B cell (primary cell): ENCODE measurements around the gene BUB3. TPM values are rescaled to one million over a fixed set of nuclear protein-coding genes. Genes with fewer than 3 reads are reported as not detected.

Experiments used
- ATAC-seq: fragments of 200-7000 bp; cut with Tn5 transposase; one replicate; pipeline ENCODE4 v1.10.0; 2021; ENCODE audit warnings: low read depth, mild to moderate bottlenecking, moderate number of reproducible peaks, moderate library complexity
- CTCF ChIA-PET: fragments of 350-600 bp; sonication (Branson Sonifier 250); formaldehyde crosslinking; loops from one replicate; lab custom pipeline; 2021; ENCODE audit warnings: antibody characterized with exemption, inconsistent platforms; lab: Charles Lee
- POLR2A ChIA-PET: fragments of 350-600 bp; sonication (Branson Sonifier 250); formaldehyde crosslinking; loops from one replicate; lab custom pipeline; 2021; ENCODE audit warnings: antibody characterized with exemption; lab: Charles Lee
- DNase-seq: peaks from one replicate; pipeline ENCODE4 v3.0.0; 2013
- H2AFZ ChIP-seq: 2 replicates; pipeline ENCODE4 v1.6.1; 2012; ENCODE audit warnings: mild to moderate bottlenecking, low read depth, low read length; ENCODE audit not compliant: insufficient read depth, poor library complexity, severe bottlenecking
- H3K27ac ChIP-seq, 2 donors: 1 replicate in 1 of 2; 2 replicates in 1 of 2; pipeline ENCODE4 v1.5.1; 2012 to 2013; ENCODE audit warnings: low read length in 2 of 2, mild to moderate bottlenecking in 2 of 2, moderate library complexity in 1 of 2
- H3K27me3 ChIP-seq, 4 experiments: fragments of 200-600 bp in 1 of 4; sonication (generic) in 1 of 4; replicated peaks in 1 of 4; 1 replicate in 2 of 4; 2 replicates in 2 of 4; pipeline versions ENCODE4 v1.6.1 to v1.7.0; 2013 to 2016; ENCODE audit warnings: low read length in 3 of 4, mild to moderate bottlenecking in 2 of 4, mixed read lengths in 1 of 4, moderate library complexity in 1 of 4; ENCODE audit not compliant: insufficient read depth in 4 of 4, control insufficient read depth in 3 of 4; ENCODE audit errors: control extremely low read depth in 1 of 4
- H3K36me3 ChIP-seq, 2 experiments: replicated peaks in 1 of 2; 1 replicate in 1 of 2; 2 replicates in 1 of 2; pipeline versions ENCODE4 v1.6.1 to v1.7.1; 2013; ENCODE audit warnings: low read length in 1 of 2; ENCODE audit not compliant: insufficient read depth in 2 of 2, control insufficient read depth in 1 of 2; ENCODE audit errors: control extremely low read depth in 1 of 2, extremely low read depth in 1 of 2
- H3K4me1 ChIP-seq, 2 donors: fragments of 200-600 bp in 1 of 2; sonication (generic) in 1 of 2; 1 replicate in 1 of 2; 2 replicates in 1 of 2; pipeline versions ENCODE4 v1.5.1 to v1.6.1; 2013 to 2017; ENCODE audit warnings: low read length in 2 of 2; ENCODE audit not compliant: control insufficient read depth in 2 of 2, insufficient read depth in 2 of 2
- H3K4me2 ChIP-seq: replicated peaks from 2 replicates; pipeline ENCODE3; 2012; ENCODE audit warnings: mild to moderate bottlenecking, low read depth, low read length; ENCODE audit not compliant: poor library complexity, severe bottlenecking
- H3K4me3 ChIP-seq, 5 experiments: fragments of 200-600 bp in 1 of 5; sonication (generic) in 1 of 5; 1 replicate in 3 of 5; 2 replicates in 2 of 5; pipeline versions ENCODE4 v1.5.1 to v1.7.0; 2011 to 2016; ENCODE audit warnings: low read length in 4 of 5, mild to moderate bottlenecking in 4 of 5, low read depth in 2 of 5, control low read depth in 1 of 5, moderate library complexity in 1 of 5; ENCODE audit not compliant: insufficient read depth in 1 of 5; ENCODE audit errors: control extremely low read depth in 1 of 5, extremely low read depth in 1 of 5
- H3K79me2 ChIP-seq: fragments of 200-600 bp; sonication (generic); one replicate; pipeline ENCODE4 v1.6.0; 2016; ENCODE audit warnings: low read length; ENCODE audit not compliant: control insufficient read depth, insufficient read depth
- H3K9ac ChIP-seq: fragments of 200-600 bp; sonication (generic); 2 replicates; pipeline ENCODE4 v1.6.1; 2017; ENCODE audit warnings: mild to moderate bottlenecking, low read length, moderate library complexity
- H3K9me3 ChIP-seq, 3 donors: one replicate each; pipeline versions ENCODE4 v1.6.1 to v1.7.1; 2013; ENCODE audit warnings: low read length in 2 of 3; ENCODE audit not compliant: control insufficient read depth in 2 of 3, insufficient read depth in 1 of 3; ENCODE audit errors: control extremely low read depth in 1 of 3
- H4K20me1 ChIP-seq: 2 replicates; pipeline ENCODE4 v1.6.0; 2012; ENCODE audit warnings: mild to moderate bottlenecking, low read length; ENCODE audit not compliant: insufficient read depth, control insufficient read depth, poor library complexity, severe bottlenecking
- H3K27ac Mint-ChIP-seq: one replicate; pipeline ENCODE4 v1.8.0; 2021; ENCODE audit warnings: mixed read lengths
- H3K27me3 Mint-ChIP-seq: one replicate; pipeline ENCODE4 v1.8.0; 2021; ENCODE audit warnings: mixed read lengths
- H3K4me1 Mint-ChIP-seq: one replicate; pipeline ENCODE4 v1.8.0; 2021; ENCODE audit warnings: mixed read lengths
- H3K4me3 Mint-ChIP-seq: one replicate; pipeline ENCODE4 v1.8.0; 2021; ENCODE audit warnings: mixed read lengths
- H3K9me3 Mint-ChIP-seq: one replicate; pipeline ENCODE4 v1.8.0; 2022; ENCODE audit warnings: mixed read lengths; ENCODE audit not compliant: insufficient read depth
- EZH2 ChIP-seq: IDR thresholded peaks from 2 replicates; pipeline ENCODE4 v1.6.1; 2012; ENCODE audit warnings: borderline replicate concordance, low read depth, mild to moderate bottlenecking, moderate library complexity, low read length; ENCODE audit not compliant: insufficient read depth, poor library complexity, severe bottlenecking
- WGBS: methylation state at CpG from one replicate; pipeline ENCODE4 v1.1.5; 2013; ENCODE audit warnings: missing lambda C conversion rate; ENCODE audit not compliant: insufficient coverage; 5-methylcytosine and 5-hydroxymethylcytosine counted together
- intact Hi-C: fragments of 100-400 bp; cut with micrococcal nuclease; formaldehyde crosslinking; loops from one replicate; pipeline ENCODE4 v1.10.0; 2022
- polyA plus RNA-seq: library from polyadenylated mRNA; depleted of rRNA; stranded (reverse); fragments of >200 nt; gene quantifications from 2 replicates; pipeline ENCODE4 v1.2.3, GENCODE V29; 2012
- total RNA-seq, 2 donors: library from RNA; stranded (reverse); fragments of 120-200 nt in 1 of 2; gene quantifications; 1 replicate in 1 of 2; 2 replicates in 1 of 2; pipeline versions ENCODE4 v1.2.3 to v1.2.4, GENCODE V29; 2013 to 2022
- TF ChIP-seq, protein P1 (sequence below): fragments of 200-600 bp; IDR thresholded peaks from one replicate; pipeline ENCODE4 v1.8.0; 2022; ENCODE audit warnings: antibody characterized with exemption, mild to moderate bottlenecking

Gene BUB3
- total and polyA plus RNA-seq, 2 donors (not counting 1 experiment from before 2014, with no cell fraction given), result 112 to 113 TPM

- H3K4me1 Mint-ChIP-seq, result no peaks in the 10 kb centered on the region
- no CpG with 5 or more reads among the region's 1 CpG for WGBS
- ChIA-PET CTCF (no interaction called here), POLR2A (no interaction called here)
- H3K27me3 Mint-ChIP-seq, result no peaks in the 10 kb centered on the region
- no peak overlapping the region for H3K4me3 Mint-ChIP-seq
- H3K36me3 ChIP-seq, result no peaks in the 10 kb centered on the region
- peaks cover 14% of the 10 kb centered on the region for H3K9me3 Mint-ChIP-seq
- H3K4me1 ChIP-seq, result no peaks in the 10 kb centered on the region
- H3K27ac ChIP-seq, result no peak overlapping the region
- no peaks in the 10 kb centered on the region for H3K79me2 ChIP-seq
- no peak overlapping the region for H3K9ac ChIP-seq
- ATAC-seq, result no peak
- H2AFZ ChIP-seq, result no peak overlapping the region
- intact Hi-C loops, result no loop called here
- H4K20me1 ChIP-seq, result no peaks in the 10 kb centered on the region
- H3K27me3 ChIP-seq, result no peaks in the 10 kb centered on the region
- peaks cover 3 to 15% (median 10%) of the 10 kb centered on the region in 3 donors for H3K9me3 ChIP-seq
- no peak overlapping the region for H3K4me2 ChIP-seq
- TF ChIP-seq, protein P1, sequence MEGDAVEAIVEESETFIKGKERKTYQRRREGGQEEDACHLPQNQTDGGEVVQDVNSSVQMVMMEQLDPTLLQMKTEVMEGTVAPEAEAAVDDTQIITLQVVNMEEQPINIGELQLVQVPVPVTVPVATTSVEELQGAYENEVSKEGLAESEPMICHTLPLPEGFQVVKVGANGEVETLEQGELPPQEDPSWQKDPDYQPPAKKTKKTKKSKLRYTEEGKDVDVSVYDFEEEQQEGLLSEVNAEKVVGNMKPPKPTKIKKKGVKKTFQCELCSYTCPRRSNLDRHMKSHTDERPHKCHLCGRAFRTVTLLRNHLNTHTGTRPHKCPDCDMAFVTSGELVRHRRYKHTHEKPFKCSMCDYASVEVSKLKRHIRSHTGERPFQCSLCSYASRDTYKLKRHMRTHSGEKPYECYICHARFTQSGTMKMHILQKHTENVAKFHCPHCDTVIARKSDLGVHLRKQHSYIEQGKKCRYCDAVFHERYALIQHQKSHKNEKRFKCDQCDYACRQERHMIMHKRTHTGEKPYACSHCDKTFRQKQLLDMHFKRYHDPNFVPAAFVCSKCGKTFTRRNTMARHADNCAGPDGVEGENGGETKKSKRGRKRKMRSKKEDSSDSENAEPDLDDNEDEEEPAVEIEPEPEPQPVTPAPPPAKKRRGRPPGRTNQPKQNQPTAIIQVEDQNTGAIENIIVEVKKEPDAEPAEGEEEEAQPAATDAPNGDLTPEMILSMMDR, result no peak
- no peak for DNase-seq
- no peak overlapping the region for H3K4me3 ChIP-seq
- no peak overlapping the region for H3K27ac Mint-ChIP-seq
These were observed 57.9 kb downstream of the BUB3 start for GRCh38 chr10:123212063-123212462.

DNA sequence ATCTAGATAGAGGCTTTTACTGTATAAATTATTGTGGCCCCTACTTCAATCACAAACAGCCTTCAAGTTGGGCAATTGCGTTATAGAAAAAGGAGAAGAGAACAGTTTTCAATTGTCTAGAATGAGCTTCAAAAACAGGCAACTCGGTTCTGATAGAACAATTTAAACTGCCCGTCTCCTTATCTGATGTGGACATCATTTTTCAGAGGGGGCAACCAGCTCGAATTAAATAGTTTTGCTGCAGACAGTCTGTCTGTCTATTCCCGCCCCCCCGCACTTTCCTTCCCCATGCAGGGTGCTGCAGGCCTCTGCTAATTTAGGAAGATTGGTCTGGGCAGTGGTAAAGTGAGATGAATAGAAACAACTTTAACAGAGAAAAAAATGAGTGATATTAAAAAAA lies 58.4 kb downstream of the BUB3 start:
- H3K27me3 Mint-ChIP-seq, result no peaks in the 10 kb centered on the region
- Histone ChIP-seq H3K27ac (no peak overlapping the region), H3K27me3 (no peaks in the 10 kb centered on the region), H3K36me3 (no peaks in the 10 kb centered on the region), H3K4me3 (no peak overlapping the region), H4K20me1 (no peaks in the 10 kb centered on the region), H3K9me3 (peaks cover 3 to 15% (median 10%) of the 10 kb centered on the region in 3 donors), H2AFZ (no peak overlapping the region), H3K4me1 (no peaks in the 10 kb centered on the region), H3K9ac (no peak overlapping the region), H3K4me2 (no peak overlapping the region), H3K79me2 (no peaks in the 10 kb centered on the region)
- POLR2A ChIA-PET, result no interaction called here
- peaks cover 14% of the 10 kb centered on the region for H3K9me3 Mint-ChIP-seq
- TF ChIP-seq, protein P1, result no peak
- TF ChIP-seq EZH2, result no peak
- no peaks in the 10 kb centered on the region for H3K4me1 Mint-ChIP-seq
- no peak overlapping the region for H3K4me3 Mint-ChIP-seq
- DNase-seq, result no peak
- ATAC-seq, result no peak
- H3K27ac Mint-ChIP-seq, result no peak overlapping the region
- WGBS, result 90% methylated on average over 3 of the region's 6 CpGs
- CTCF ChIA-PET, result no interaction called here
- intact Hi-C loops, result no loop called here
